Duodenal mucosa (tissue), 2 donors: ENCODE measurements around the gene MOB3A.

Experiments
- H3K27ac ChIP-seq: one replicate; pipeline ENCODE4 v1.7.0; 2013; ENCODE audit warnings: low read depth, low read length
- H3K27me3 ChIP-seq, 2 donors: one replicate each; pipeline ENCODE4 v1.7.0; 2013; ENCODE audit warnings: low read length in 2 of 2, control low read depth in 1 of 2; ENCODE audit not compliant: insufficient read depth in 2 of 2, control insufficient read depth in 1 of 2
- H3K36me3 ChIP-seq, 2 donors: one replicate each; pipeline ENCODE4 v1.7.0; 2013; ENCODE audit warnings: low read length in 2 of 2, control low read depth in 1 of 2; ENCODE audit not compliant: insufficient read depth in 2 of 2, control insufficient read depth in 1 of 2
- H3K4me1 ChIP-seq, 2 donors: one replicate each; pipeline ENCODE4 v1.7.0; 2013; ENCODE audit warnings: low read length in 2 of 2, control low read depth in 1 of 2; ENCODE audit not compliant: insufficient read depth in 2 of 2, control insufficient read depth in 1 of 2
- H3K4me3 ChIP-seq, 2 donors: one replicate each; pipeline ENCODE4 v1.7.0; 2013; ENCODE audit warnings: low read length in 2 of 2, low read depth in 1 of 2
- H3K9ac ChIP-seq, 2 donors: one replicate each; pipeline ENCODE4 v1.7.0; 2013; ENCODE audit warnings: low read length in 2 of 2, low read depth in 1 of 2
- H3K9me3 ChIP-seq, 2 donors: one replicate each; pipeline ENCODE4 v1.7.0; 2013; ENCODE audit warnings: low read length in 2 of 2, control low read depth in 1 of 2; ENCODE audit not compliant: control insufficient read depth in 1 of 2

MOB3A gene

GRCh38 chr19:2096034-2096479 lies at the start of gene MOB3A:
TSS of gene MOB3A (minus strand) at chr19:2096326. CDS start at chr19:2078560, 17,766 bp downstream.
- peak within 1 kb of the TSS; percentile 56 to 60 for H3K9ac ChIP-seq

GRCh38 chr19:2145831-2146241 lies 49.7 kb upstream of the MOB3A start:
- no peaks in the 10 kb centered on the region for H3K9me3 ChIP-seq
- peaks cover 0 to 14% of the 10 kb centered on the region in 2 donors for H3K36me3 ChIP-seq
- H3K27me3 ChIP-seq, result no peaks in the 10 kb centered on the region
- no peak overlapping the region for H3K27ac ChIP-seq
- H3K9ac ChIP-seq, result no peak overlapping the region
- H3K4me1 ChIP-seq, result peaks cover 18 to 21% of the 10 kb centered on the region in 2 donors
- H3K4me3 ChIP-seq, result no peak overlapping the region

More at GRCh38 chr19:2096034-2096479, at the start of gene MOB3A:
- no peaks in the 10 kb centered on the region for H3K9me3 ChIP-seq
- peaks cover 14 to 16% of the 10 kb centered on the region in 2 donors for H3K36me3 ChIP-seq
- H3K27me3 ChIP-seq, result no peaks in the 10 kb centered on the region
- H3K4me1 ChIP-seq, result peaks cover 13 to 29% of the 10 kb centered on the region in 2 donors
- peak within 1 kb of the TSS; percentile 71 to 79 for H3K4me3 ChIP-seq
- H3K27ac ChIP-seq, result peak within 1 kb of the TSS; percentile 95

GRCh38 chr19:2144190-2144589 lies 48.1 kb upstream of the MOB3A start:
- Histone ChIP-seq H3K4me1 (peaks cover 7 to 10% of the 10 kb centered on the region in 2 donors), H3K36me3 (peaks cover 1 to 26% of the 10 kb centered on the region in 2 donors), H3K27me3 (no peaks in the 10 kb centered on the region), H3K27ac (no peak overlapping the region), H3K4me3 (no peak overlapping the region), H3K9me3 (no peaks in the 10 kb centered on the region), H3K9ac (no peak overlapping the region)

DNA sequence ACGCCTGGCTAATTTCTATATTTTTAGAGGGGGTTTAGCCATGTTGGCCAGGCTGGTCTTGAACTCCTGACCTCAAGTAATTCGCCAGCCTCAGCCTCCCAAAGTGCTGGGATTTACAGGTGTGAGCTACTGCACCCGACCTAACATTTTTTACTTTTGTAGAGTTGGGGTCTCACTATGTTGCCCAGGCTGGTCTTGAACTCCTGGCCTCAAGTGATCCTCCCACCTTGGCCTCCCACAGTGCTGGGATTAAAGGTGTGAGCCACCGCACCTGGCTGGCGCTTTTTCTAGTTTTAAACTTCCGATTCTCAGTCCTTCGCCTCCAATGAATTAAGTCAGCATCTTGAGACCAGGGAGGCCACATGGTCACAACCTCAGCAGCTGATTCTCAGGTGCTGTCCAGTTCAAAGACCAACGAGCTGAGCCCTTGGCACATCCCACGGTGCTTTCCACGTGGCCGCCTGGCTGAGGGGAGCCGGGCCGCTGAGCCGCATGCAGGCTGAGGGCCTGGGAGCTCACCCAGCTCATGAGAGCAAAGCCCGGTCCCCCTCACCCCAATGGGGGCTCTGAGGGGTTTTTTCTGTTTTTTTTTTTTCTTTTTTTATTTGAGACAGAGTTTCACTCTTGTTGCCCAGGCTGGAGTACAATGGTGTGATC lies 46.2 kb upstream of the MOB3A start:
- H3K9me3 ChIP-seq, result no peaks in the 10 kb centered on the region
- H3K9ac ChIP-seq, result no peak overlapping the region
- peaks cover 14 to 43% of the 10 kb centered on the region in 2 donors for H3K36me3 ChIP-seq
- H3K27me3 ChIP-seq, result no peaks in the 10 kb centered on the region
- no peaks in the 10 kb centered on the region for H3K4me1 ChIP-seq
- H3K27ac ChIP-seq, result no peak overlapping the region
- no peak overlapping the region for H3K4me3 ChIP-seq

DNA sequence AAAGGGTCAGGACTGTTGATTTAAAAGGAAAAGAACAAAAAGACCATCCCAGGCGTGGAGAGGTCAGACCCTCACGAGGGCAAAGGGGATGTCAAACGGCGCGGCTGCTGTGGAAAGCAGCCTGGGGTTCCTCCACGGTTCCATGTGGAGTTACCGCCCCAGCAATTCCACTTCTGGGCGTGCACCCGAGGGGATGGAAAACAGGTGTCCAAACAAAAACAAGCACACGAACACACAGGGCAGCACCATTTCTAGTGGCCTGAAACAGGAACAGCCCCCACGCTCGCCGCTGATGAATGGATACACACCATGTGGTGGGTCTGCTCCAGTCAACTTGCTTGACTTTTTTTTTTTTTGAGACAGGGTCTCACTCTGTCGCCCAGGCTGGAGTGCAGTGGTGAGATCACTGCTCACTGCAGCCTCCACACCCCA lies 44.0 kb upstream of the MOB3A start:
- no peak overlapping the region for H3K4me3 ChIP-seq
- peaks cover 14 to 44% of the 10 kb centered on the region in 2 donors for H3K36me3 ChIP-seq
- H3K27me3 ChIP-seq, result no peaks in the 10 kb centered on the region
- no peak overlapping the region for H3K9ac ChIP-seq
- H3K9me3 ChIP-seq, result no peaks in the 10 kb centered on the region
- no peaks in the 10 kb centered on the region for H3K4me1 ChIP-seq
- no peak overlapping the region for H3K27ac ChIP-seq

DNA sequence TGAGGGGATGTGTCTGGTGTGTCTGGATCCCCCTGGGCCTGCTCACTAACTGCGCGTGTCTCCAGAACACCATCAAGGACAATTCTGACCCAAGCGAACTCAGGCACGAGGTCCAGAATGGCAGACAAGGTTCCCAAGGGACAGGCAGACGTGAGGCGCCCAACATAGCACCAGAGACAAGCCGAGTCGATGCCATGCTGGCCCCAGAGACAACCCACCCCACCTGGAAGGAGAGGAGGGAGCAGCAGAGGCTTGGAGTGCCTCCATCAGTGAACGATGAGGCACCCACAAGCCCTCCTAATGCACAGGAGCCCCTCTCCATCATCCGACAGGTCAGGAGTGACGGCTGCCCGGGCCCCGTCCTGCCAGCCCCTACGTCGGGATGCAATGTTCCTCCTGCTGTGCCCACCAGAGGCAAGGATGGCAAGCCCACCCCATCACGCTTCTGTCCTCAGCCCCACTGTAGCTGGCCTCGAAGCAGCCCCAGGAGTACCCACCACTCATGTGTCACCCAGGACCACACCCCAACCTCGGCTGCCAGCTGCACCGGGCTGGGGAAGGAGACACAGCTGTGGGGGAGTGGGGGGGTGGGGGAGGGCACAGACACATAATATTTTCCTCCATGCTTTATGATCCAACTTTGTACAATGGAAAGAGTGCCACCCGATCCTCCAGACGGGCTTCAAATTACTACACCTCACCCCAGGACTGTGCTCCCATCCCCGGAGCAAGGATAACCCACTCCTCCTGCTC lies 43.4 kb upstream of the MOB3A start:
- no peak overlapping the region for H3K27ac ChIP-seq
- no peaks in the 10 kb centered on the region for H3K27me3 ChIP-seq
- H3K36me3 ChIP-seq, result peaks cover 14 to 41% of the 10 kb centered on the region in 2 donors
- H3K9ac ChIP-seq, result no peak overlapping the region
- H3K4me1 ChIP-seq, result no peaks in the 10 kb centered on the region
- no peak overlapping the region for H3K4me3 ChIP-seq
- no peaks in the 10 kb centered on the region for H3K9me3 ChIP-seq

- no peak overlapping the region for H3K4me3 ChIP-seq
- peaks cover 14 to 41% of the 10 kb centered on the region in 2 donors for H3K36me3 ChIP-seq
- H3K4me1 ChIP-seq, result no peaks in the 10 kb centered on the region
- H3K27ac ChIP-seq, result no peak overlapping the region
- H3K9me3 ChIP-seq, result no peaks in the 10 kb centered on the region
- H3K9ac ChIP-seq, result no peak overlapping the region
- no peaks in the 10 kb centered on the region for H3K27me3 ChIP-seq
These were observed 42.1 kb upstream of the MOB3A start for GRCh38 chr19:2138061-2138728.

- H3K4me1 ChIP-seq, result no peaks in the 10 kb centered on the region
- H3K4me3 ChIP-seq, result no peak overlapping the region
- H3K9ac ChIP-seq, result no peak overlapping the region
- H3K36me3 ChIP-seq, result peaks cover 24 to 55% of the 10 kb centered on the region in 2 donors
- no peak overlapping the region for H3K27ac ChIP-seq
- H3K9me3 ChIP-seq, result no peaks in the 10 kb centered on the region
- no peaks in the 10 kb centered on the region for H3K27me3 ChIP-seq
These were observed 40.7 kb upstream of the MOB3A start for GRCh38 chr19:2136796-2137195.

DNA sequence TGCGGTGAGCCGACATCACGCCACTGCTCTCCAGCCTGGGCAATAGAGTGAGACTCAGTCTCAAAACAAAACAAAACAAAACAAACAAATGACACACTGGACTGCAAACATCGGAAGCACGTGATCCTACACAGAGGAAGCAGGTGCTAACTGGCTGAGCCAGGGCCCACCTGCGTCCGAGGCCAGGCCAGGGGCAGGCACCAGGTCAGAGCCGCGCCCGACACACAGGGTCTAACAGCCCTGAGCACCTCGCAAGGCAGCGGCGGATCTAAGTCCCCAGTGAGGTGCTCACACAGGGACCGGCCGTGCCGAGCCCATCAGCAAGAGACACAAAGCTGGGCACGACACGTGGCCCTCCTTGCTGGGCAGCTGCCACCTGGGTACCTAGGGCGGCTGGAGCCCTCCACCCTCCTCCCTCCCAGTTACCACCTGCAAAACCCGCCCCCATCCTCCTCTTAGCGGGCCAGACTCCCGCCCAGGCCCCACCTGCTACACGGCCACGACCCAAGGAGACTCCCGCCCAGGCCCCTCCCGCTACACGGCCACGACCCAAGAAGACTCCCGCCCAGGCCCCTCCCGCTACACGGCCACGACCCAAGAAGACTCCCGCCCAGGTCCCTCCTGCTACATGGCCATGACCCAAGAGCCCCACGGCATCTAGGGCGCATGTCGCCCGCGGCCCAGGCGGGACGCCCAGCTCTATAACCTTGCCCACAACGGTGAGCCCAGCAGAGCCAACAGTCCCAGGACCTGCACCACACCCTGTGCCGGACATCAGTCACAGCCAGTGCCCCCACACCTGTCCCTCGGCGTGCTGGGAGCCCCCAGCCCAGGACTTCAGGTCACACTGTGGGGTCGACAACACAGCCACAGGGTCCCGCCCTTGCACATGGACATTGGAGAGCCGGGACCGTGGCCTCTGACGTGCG lies 39.6 kb upstream of the MOB3A start:
- Histone ChIP-seq H3K27me3 (no peaks in the 10 kb centered on the region), H3K9me3 (no peaks in the 10 kb centered on the region), H3K4me3 (no peak overlapping the region), H3K4me1 (no peaks in the 10 kb centered on the region), H3K9ac (no peak overlapping the region), H3K36me3 (peaks cover 24 to 65% of the 10 kb centered on the region in 2 donors), H3K27ac (no peak overlapping the region)
